Left ventricle myocardium inferior (tissue), 1 donor: ENCODE measurements around the gene TCF4. TPM values are rescaled to one million over a fixed set of nuclear protein-coding genes. Genes with fewer than 3 reads are reported as not detected.

Source experiments
- DNase-seq: peaks from one replicate; pipeline ENCODE4 v3.0.0-alpha.2; 2020
- H3K27ac ChIP-seq: fragments of 200-600 bp; replicated peaks from 2 replicates; pipeline ENCODE4 v1.8.0; 2021
- H3K27me3 ChIP-seq: fragments of 200-600 bp; 2 replicates; pipeline ENCODE4 v1.8.0; 2021; ENCODE audit warnings: low read depth
- H3K36me3 ChIP-seq: fragments of 200-600 bp; 2 replicates; pipeline ENCODE4 v1.8.0; 2021
- H3K4me1 ChIP-seq: fragments of 200-600 bp; 2 replicates; pipeline ENCODE4 v1.8.0; 2021
- H3K4me3 ChIP-seq: fragments of 200-600 bp; 2 replicates; pipeline ENCODE4 v1.8.0; 2021; ENCODE audit warnings: mild to moderate bottlenecking, moderate library complexity
- H3K9me3 ChIP-seq: fragments of 200-600 bp; replicated peaks from 2 replicates; pipeline ENCODE4 v1.8.0; 2021
- CTCF ChIP-seq: fragments of 200-600 bp; IDR thresholded peaks from 2 replicates; pipeline ENCODE4 v1.8.0; 2021; ENCODE audit warnings: antibody characterized with exemption, mild to moderate bottlenecking, borderline replicate concordance
- intact Hi-C: fragments of 100-400 bp; cut with micrococcal nuclease; formaldehyde crosslinking; loops from one replicate; pipeline ENCODE4 v1.11.0; 2022
- total RNA-seq: library from RNA; stranded (reverse); fragmentation: NEBNext Ultra II Directional; extraction: Animal tissue kit (Norgen Biotek cat#: 25700); gene quantifications from one replicate; pipeline ENCODE4 v1.2.1, GENCODE V29; 2021
- donor health status: DM: no; HTN: yes; CAD: no; lungs with severe emphysema.

Gene TCF4
- total RNA-seq, 1 donor from 2014 or later, result 58.9 TPM

GRCh38 chr18:55253814-55254213 lies 334.2 kb downstream of the TCF4 start:
- no peak for DNase-seq
- peaks cover 46% of the 10 kb centered on the region for H3K4me1 ChIP-seq
- no peaks in the 10 kb centered on the region for H3K9me3 ChIP-seq
- no peaks in the 10 kb centered on the region for H3K27me3 ChIP-seq
- no peak for TF ChIP-seq CTCF
- H3K27ac ChIP-seq, result no peak overlapping the region
- intact Hi-C loops, result no loop called here
- H3K4me3 ChIP-seq, result no peak overlapping the region
- H3K36me3 ChIP-seq, result peaks cover 64% of the 10 kb centered on the region

DNA sequence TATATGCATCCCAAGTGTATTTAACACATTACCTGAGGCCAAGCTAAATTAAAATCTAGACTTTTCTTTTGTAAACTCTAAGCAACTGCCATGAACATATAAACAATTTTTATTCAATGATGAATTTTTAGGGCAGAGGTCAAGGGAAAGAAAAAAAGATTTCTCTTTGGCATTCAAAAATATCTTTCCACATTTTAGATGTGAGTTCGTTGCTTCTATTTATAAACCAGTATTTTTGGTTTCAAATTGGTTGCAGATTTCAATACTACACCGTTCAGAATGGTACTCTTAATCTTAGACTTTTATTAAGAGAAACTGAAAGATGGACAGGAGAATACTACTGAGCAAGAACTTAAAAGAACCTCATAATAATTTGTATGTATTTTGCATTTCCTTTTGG lies 335.1 kb downstream of the TCF4 start:
- intact Hi-C loops, result no loop called here
- no peak overlapping the region for H3K4me3 ChIP-seq
- no peak for TF ChIP-seq CTCF
- no peaks in the 10 kb centered on the region for H3K27me3 ChIP-seq
- peaks cover 55% of the 10 kb centered on the region for H3K4me1 ChIP-seq
- peak overlapping the region; percentile 77 for H3K27ac ChIP-seq
- H3K9me3 ChIP-seq, result no peaks in the 10 kb centered on the region
- DNase-seq, result no peak
- peaks cover 56% of the 10 kb centered on the region for H3K36me3 ChIP-seq

DNA sequence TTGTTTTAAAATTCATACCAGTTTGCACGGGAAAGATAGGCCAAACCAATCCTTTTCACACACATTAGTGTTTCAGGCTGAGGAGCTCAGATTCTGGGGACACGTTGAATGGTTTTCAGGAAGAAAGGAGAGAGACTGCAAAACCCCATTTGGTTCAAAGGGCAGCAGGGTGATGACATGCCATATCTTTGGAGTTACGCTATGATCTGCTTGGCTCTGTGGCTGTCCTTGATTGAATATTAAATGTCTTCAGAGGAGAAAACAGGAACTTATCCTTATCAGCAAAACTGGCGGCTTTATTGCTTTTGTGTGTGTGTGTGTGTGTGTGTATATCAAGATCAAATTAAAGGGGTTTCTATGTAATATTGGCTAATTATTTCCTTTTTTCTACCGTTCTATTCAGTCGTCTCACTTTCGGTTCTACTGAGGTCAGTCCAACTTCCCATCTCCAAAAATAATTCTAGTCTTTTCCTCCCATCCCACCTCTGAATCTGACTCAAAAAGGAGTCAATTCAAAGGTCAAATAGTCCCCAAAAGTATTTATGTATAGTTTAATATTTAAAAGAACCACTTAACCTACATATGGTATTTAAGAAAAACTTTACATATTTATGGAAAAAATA lies 335.8 kb downstream of the TCF4 start:
- no peaks in the 10 kb centered on the region for H3K27me3 ChIP-seq
- peaks cover 62% of the 10 kb centered on the region for H3K4me1 ChIP-seq
- peaks cover 49% of the 10 kb centered on the region for H3K36me3 ChIP-seq
- no peaks in the 10 kb centered on the region for H3K9me3 ChIP-seq
- peak overlapping the region; percentile 31 for H3K4me3 ChIP-seq
- TF ChIP-seq CTCF, result no peak
- intact Hi-C loops, result no loop called here
- DNase-seq, result no peak
- peak overlapping the region; percentile 77 for H3K27ac ChIP-seq

DNA sequence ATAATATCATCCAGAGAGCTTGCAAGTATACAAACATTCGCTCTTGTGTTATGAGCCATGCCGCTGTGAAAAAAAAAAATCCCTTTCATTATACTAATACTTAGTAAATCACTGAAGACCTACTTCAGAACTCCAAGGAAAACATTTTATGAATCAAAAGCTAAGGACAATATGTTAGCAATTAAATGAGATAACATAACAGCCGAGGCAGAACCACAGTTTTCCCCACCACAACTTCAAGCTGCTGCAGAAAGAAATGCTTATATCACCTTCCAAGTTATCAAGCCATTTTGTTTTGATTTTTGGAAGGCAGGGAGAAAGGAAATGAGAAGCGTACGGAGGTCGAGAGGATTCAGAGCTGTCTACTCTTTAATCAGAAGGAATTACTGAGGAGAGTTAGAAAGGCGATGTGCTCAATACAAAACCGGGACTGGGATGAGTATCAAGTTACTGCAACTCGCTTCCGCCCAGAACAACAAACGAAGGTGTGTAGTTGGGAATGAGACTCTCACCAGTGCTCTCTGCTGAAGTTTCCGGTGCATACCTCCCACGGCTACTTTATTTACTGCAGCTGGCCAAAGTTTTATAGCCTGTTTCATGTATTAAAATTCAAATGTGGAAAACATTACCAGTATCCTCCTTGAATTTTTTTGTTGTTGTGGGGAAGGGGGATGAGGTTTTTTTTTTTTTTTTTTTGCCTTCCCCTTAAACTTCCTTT lies 336.6 kb downstream of the TCF4 start:
- DNase-seq, result no peak
- no peaks in the 10 kb centered on the region for H3K27me3 ChIP-seq
- H3K27ac ChIP-seq, result peak overlapping the region; percentile 77
- H3K36me3 ChIP-seq, result peaks cover 41% of the 10 kb centered on the region
- intact Hi-C loops, result no loop called here
- H3K9me3 ChIP-seq, result no peaks in the 10 kb centered on the region
- H3K4me1 ChIP-seq, result peaks cover 70% of the 10 kb centered on the region
- no peak for TF ChIP-seq CTCF
- peak overlapping the region; percentile 31 for H3K4me3 ChIP-seq

DNA sequence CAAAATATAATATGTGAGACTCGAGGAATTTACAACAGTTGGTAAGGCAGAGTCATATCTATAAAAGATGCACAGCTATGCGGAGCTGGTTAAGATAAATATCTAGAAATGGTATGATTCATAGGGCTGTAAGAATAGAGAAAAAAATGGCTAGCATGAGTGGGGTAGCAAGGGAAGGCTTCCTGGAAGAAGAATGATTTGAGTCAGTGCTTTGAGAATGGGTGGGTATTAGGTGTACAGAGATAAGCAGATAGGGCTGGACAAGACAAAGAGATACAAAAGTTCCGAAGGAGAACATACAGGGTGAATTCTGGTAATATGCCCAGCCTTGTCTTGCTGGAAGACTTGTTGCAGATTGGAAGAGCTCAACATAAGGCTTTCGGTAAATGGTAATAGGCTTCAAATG lies 337.2 kb downstream of the TCF4 start:
- Histone ChIP-seq H3K36me3 (peaks cover 35% of the 10 kb centered on the region), H3K9me3 (no peaks in the 10 kb centered on the region), H3K4me3 (no peak overlapping the region), H3K27me3 (no peaks in the 10 kb centered on the region), H3K4me1 (peaks cover 75% of the 10 kb centered on the region), H3K27ac (peak overlapping the region; percentile 77)
- DNase-seq, result no peak
- intact Hi-C loops, result no loop called here
- TF ChIP-seq CTCF, result no peak
